GM19238 (cell line): ENCODE measurements around the gene USP49.
A peak's percentile ranks its signal among the peaks of the same experiment; 100 is the strongest.
"Not testable (repeated sequence)": the region's sequence is repeated elsewhere in the genome, so short reads cannot be mapped to it uniquely, and the experiment has no call there.

Source experiments
- DNase-seq: peaks from one replicate; pipeline ENCODE4 v3.0.0; 2011; ENCODE audit warnings: low spot score; ENCODE audit not compliant: insufficient read length

USP49 gene

DNA sequence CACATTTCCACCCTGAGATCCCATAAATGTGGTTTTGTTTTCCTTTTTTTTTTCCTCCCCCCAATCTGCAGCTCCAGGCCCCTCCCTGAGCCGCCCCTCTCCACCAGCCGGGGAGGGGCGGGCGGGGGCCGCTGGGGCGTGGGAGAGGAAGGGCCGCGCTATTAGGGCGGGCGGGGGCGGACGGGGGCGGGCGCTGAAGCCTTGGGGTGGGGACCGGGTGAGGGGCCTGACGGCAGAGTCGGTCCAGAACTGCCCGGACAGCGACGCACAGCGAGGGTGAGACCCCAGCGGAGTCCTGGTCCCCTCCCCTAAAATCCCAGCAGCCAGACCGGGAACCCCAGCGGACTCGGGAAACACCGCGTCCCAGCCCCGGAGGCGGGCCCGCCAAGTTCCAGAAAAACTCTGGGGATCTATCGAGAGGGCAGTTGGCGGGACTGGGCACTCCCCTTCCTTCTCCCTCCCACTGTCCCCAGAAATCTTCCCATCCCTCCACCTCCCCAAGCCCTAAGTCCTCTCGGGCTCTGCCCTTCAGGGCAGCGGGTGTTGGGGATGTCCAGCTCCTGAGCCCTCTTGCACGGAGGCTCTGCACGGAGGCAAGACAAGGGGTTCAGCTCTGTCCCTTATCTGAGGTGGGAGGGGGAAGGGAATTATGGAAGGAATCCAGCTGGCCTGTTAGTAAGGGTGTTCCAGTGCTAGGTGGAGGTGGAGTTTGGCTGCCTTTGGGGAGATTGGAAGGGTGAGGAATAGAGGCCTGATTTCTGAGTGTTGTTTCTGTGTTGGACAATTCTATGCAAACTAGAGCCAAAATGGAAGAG, 114.4 kb downstream of the USP49 start, which contains the start of gene PRICKLE4:
Gene PRICKLE4 (plus strand): TSS at position 232 of the 815 bp plus-strand sequence. CDS start 2,692 bp downstream, outside the sequence.
- no peak for DNase-seq

- peak; percentile 98 for DNase-seq
Observed at GRCh38 chr6:41779788-41780550, 115.2 kb downstream of the USP49 start, which contains the start of gene FRS3. TSS of gene FRS3 (minus strand) at chr6:41779900. CDS start at chr6:41776987, 2,913 bp downstream.

- no peak for DNase-seq
Observed at GRCh38 chr6:41779336-41779735, 115.8 kb downstream of the USP49 start.

DNA sequence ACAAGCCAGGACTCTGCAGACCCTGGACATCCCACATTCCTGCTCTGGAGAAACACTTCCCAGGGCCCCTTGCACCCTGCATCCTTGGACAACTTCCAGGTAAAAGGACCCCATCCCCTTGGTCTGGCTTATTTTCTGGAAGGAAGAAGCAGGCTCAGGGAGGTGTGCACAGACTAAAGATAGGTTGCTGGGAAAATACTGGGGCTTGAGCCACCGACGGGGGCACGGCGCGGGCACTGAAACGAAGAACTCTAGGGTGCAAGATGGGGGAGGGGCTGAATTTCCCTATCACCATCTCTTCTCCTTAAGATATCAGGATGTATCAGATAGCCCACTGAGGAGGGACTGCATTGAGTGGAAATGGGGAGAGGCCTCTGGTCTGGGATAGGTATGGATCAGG, 116.3 kb downstream of the USP49 start:
- DNase-seq = no peak

- DNase-seq = no peak
Observed at GRCh38 chr6:41777551-41778285, 117.5 kb downstream of the USP49 start.

- no peak for DNase-seq
Observed at GRCh38 chr6:41775293-41775882, 119.8 kb downstream of the USP49 start.

GRCh38 chr6:41774841-41775240, 120.3 kb downstream of the USP49 start:
- DNase-seq = no peak

GRCh38 chr6:41771058-41771983, 123.9 kb downstream of the USP49 start:
- DNase-seq = no peak

DNA sequence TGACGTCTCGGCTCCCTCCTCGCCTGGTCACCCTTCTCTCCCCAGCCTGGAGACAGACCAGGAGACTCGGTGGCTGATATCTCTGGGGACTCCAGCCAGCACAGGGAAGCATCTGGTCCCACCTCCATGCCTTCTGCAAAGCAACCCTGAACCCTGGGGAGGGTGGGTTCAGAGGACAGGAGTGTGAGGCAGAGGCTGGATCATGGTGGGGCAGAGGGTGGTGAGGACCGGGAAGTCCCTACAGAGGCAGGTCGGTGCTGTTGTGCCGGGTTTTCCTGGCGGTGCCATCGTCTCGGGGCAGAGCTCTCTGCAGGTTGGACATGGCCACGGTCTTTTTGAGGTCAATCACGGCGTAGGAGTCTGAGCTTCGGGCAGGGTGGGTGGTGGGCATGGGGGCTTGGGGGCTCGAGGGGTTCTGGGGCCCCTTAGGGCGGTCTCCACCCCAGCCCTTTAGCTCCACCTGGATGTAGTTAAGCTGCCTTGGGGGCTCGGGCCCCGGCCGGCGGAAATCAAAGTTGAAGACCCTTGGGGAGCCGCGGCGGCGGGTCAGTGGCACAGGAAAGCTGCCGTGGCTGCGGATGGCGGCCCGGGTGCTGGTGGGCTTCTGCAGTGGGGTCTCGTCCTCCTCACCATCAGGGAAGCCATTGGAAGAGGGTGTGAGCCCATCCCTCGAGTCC, 124.7 kb downstream of the USP49 start:
- no peak for DNase-seq

- DNase-seq = no peak
Observed at GRCh38 chr6:41769376-41769775, 125.8 kb downstream of the USP49 start.

DNA sequence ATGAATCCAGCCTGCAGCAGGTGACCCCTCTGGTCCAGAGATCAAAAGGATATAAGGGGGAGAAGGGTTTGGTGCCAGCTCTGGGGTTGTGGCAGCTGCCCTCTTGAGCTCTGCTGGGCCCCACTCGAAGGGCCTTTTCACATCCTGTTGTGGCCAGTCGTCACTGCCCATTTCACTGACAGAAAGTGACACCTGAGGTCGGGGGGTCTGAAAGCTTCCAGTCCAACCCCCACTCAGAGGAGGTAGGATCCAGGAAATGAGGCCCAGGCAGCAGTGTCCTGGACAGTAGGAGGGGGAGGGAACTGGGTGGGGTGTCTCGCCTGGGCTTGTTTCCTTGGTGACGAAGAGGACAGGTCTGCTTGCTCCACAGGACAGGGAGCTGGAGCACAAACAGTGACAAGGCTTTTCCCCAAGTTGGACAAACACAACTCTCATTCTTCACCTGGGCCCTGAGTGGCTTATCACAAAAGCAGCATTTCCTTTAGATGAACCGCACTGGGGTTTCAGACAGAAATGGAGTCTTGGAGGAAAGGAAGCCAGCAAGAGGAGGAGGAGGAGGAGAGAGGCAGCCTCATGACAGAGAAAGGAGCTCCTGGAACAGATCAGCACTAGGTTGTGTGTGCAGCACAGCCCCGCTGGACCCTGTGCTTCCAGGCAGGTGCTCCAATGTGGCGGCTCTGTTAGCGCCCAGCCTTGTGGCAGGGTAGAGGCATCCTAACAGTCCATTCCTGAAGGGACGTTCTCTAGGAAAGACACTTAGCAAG, 126.4 kb downstream of the USP49 start:
- DNase-seq = no peak

DNA sequence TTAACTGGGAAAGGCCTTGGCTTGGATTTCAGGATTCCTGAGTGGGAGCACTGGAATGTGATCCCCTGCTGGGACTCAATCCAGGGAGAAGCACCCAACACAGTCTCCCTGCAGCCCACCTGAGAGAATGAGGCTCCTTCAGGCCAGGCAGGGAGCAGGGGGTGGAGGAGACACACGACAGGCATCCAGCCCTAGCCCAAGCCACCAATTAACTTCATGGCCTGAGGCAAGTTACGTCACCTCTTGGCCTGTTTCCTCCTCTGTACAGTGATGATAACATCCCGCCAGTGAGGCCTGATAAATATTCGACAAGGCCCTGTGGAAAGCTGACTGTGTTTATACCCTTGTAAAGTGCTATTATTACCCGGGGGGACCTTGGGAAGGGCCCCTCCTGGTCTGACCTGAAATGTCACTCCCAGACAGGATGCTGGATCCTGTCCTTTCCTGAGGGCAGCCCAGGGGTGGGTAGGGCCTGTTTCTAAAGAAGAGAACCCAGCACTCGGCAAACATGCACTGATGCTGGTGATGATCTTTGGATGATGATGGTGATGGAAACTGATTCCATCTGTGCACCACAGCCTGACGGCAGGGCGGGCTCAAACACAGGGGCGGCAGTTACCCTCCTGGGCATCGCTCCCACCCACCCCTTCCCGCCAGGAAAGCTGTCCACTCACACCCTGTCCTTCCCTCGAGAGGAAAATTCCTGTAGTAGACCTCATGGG, 127.9 kb downstream of the USP49 start:
- DNase-seq = no peak

DNA sequence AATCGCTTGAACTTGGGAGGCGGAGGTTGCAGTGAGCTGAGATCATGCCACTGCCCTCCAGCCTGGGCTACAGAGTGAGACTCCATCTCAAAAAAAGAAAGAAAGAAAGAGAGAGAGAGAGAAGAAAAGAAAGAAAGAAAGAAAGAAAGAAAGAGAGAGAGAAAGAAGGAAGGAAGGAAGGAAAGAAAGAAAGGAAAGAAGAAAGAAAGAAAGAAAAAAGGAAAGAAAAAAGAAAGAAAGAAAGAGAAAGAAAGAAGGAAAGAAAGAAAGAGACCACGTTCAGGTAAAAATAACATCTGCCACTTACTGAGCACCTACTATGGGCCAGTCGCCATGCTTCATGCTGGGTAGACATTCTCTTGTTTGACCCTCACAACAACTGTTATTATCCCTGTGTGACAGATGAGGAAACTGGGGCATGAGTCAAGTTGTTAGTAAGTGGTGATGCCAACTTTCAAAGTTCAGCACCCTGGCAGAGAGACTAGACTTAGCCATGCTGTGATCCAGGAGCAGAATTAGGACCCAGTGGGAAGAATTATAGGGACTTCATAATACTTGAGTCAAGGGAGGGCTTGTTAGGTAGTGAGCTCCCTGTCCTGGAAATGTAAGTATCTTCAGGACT, 129.0 kb downstream of the USP49 start:
- not testable (repeated sequence) for DNase-seq

- no peak for DNase-seq
Observed at GRCh38 chr6:41763470-41763869, 131.7 kb downstream of the USP49 start.

DNA sequence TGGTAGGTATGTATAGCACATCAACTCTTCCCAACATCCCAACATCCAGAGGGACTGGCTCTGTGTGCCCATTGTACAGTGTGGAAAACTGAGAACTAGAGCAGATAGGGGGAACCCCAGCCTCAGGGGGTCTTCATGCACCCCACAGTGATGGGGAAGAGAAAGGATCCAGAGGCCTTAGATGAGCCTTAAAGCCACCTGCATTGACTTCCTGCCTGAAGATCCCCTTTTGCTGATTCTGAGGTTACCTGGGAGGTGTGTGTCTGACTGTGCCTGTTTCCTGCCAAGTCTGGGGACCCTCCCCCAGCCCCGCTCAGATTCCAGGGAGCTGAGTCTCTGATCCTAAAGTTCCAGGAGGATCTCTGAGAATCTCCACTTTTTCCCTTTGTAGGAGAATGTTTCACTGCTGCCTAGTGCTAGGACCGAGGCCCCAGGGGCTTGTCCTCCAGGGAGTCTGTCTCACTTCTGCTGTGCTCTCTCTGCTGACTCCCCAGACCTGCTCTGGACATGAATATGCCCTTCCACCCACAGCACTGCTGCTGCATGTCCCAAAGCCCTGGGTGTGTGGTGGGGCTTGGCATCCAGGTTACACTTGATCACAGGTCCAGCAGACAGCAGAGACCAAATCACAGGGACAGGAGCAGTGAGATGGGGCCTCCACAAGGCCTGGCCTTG, 135.1 kb downstream of the USP49 start:
- no peak for DNase-seq

- no peak for DNase-seq
Observed at GRCh38 chr6:41759106-41759904, 135.9 kb downstream of the USP49 start.
